Ovary (tissue), 9 donors: ENCODE results near the gene LDLRAD4. TPM values are rescaled to one million over a fixed set of nuclear protein-coding genes. Genes with fewer than 3 reads are reported as not detected.

Experiments
- DNase-seq, 5 donors: peaks; one replicate each; pipeline ENCODE4 v3.0.0-alpha.2; 2019 to 2020
- H3K27ac ChIP-seq, 2 donors: fragments of 200-600 bp; one replicate each; pipeline versions ENCODE4 v1.5.1 to v1.8.0; 2019 to 2022
- H3K27me3 ChIP-seq: fragments of 200-600 bp; one replicate; pipeline ENCODE4 v1.8.0; 2022
- H3K36me3 ChIP-seq: fragments of 200-600 bp; sonication (generic); one replicate; pipeline ENCODE4 v1.5.1; 2019
- H3K4me1 ChIP-seq: one replicate; pipeline ENCODE4 v1.8.1; 2013; ENCODE audit warnings: mild to moderate bottlenecking, moderate library complexity; ENCODE audit not compliant: insufficient read depth
- H3K4me3 ChIP-seq: fragments of 200-600 bp; sonication (generic); one replicate; pipeline ENCODE4 v1.5.1; 2017
- H3K9me3 ChIP-seq, 2 donors: fragments of 200-600 bp in 1 of 2; sonication (generic) in 1 of 2; one replicate each; pipeline versions ENCODE4 v1.5.1 to v1.8.1; 2013 to 2019; ENCODE audit warnings: mild to moderate bottlenecking in 1 of 2, moderate library complexity in 1 of 2
- CTCF ChIP-seq, 3 donors: fragments of 450-650 bp in 2 of 3; fragments of 200-600 bp in 1 of 3; IDR thresholded peaks; one replicate each; pipeline versions ENCODE4 v1.5.1 to v1.8.0; 2016 to 2022; ENCODE audit warnings: antibody characterized with exemption in 3 of 3, mild to moderate bottlenecking in 1 of 3
- EP300 ChIP-seq: sonication (generic); formaldehyde crosslinking; IDR thresholded peaks from one replicate; pipeline ENCODE4 v1.6.1; 2017; ENCODE audit warnings: antibody characterized with exemption
- POLR2A ChIP-seq: fragments of 450-650 bp; IDR thresholded peaks from one replicate; pipeline ENCODE4 v1.6.1; 2017; ENCODE audit warnings: antibody characterized with exemption, mild to moderate bottlenecking, moderate library complexity
- WGBS, 3 donors: extraction: QIAGEN DNeasy Blood & Tissue Kit in 1 of 3; methylation state at CpG; one replicate each; pipeline versions ENCODE4 v1.1.5 to v1.1.7; 2013 to 2017; 5-methylcytosine and 5-hydroxymethylcytosine counted together
- intact Hi-C, 4 donors: fragments of 100-400 bp; cut with DNase I; formaldehyde crosslinking; loops; one replicate each; pipeline versions ENCODE4 v1.11.0 to v1.15.1; 2022 to 2023
- polyA plus RNA-seq, 2 donors: library from polyadenylated mRNA; stranded (reverse); fragments of 200-250 nt in 1 of 2; fragments of 350-450 nt in 1 of 2; fragmentation: Illumina TruSeq in 1 of 2; extraction: RNeasy Lipid Tissue Mini Kit (QIAGEN cat#74804) in 1 of 2; gene quantifications; one replicate each; pipeline ENCODE4 v1.2.3, GENCODE V29; 2013 to 2014
- total RNA-seq, 7 donors: library from RNA; depleted of rRNA in 2 of 7; stranded (reverse); fragments of >200 nt in 2 of 7; fragmentation: NEBNext Ultra II Directional in 3 of 7; extraction: Animal tissue kit (Norgen Biotek cat#: 25700) in 3 of 7; gene quantifications; one replicate each; pipeline versions ENCODE4 v1.1.0 to v1.2.4, GENCODE V29; 2016 to 2023
- donor health status: DM: no; HTN: no; CAD: no; lungs with moderate emphysema.
- donor health status: DM: no; HTN: no; CAD: no.
- donor health status: Bipolar disorder and iron deficiency.
- donor health status: DM: yes; HTN: yes; CAD: no.
- donor health status: DM: no; HTN: no; CAD: no.
- donor health status: DM: yes; HTN: yes; CAD: no.

Gene LDLRAD4
- total and polyA plus RNA-seq, 9 donors = 2.3 to 31.6 (median 8.3) TPM

- no peaks in the 10 kb centered on the region for H3K4me1 ChIP-seq
- H3K36me3 ChIP-seq = no peaks in the 10 kb centered on the region
- no peaks in the 10 kb centered on the region for H3K9me3 ChIP-seq
- no peaks in the 10 kb centered on the region for H3K27me3 ChIP-seq
- intact Hi-C loops = no loop called here
- TF ChIP-seq EP300 (no peak), CTCF (IDR thresholded peaks at IDR 0.05) (no peak), POLR2A (no peak)
- 91 to 95% (median 94%) methylated on average over 13 of the region's 13 CpGs for WGBS, 3 donors
- no peak overlapping the region for H3K27ac ChIP-seq
- no peak for DNase-seq
- H3K4me3 ChIP-seq = no peak overlapping the region
Observed at GRCh38 chr18:13241893-13242175, 23.3 kb downstream of the LDLRAD4 start.

GRCh38 chr18:13242797-13243196, 24.2 kb downstream of the LDLRAD4 start:
- no peak for DNase-seq
- H3K36me3 ChIP-seq = no peaks in the 10 kb centered on the region
- 88 to 93% (median 89%) methylated on average over 5 of the region's 5 CpGs for WGBS, 3 donors
- no peak overlapping the region for H3K4me3 ChIP-seq
- H3K9me3 ChIP-seq = no peaks in the 10 kb centered on the region
- intact Hi-C loops = no loop called here
- H3K27ac ChIP-seq = no peak overlapping the region
- H3K27me3 ChIP-seq = no peaks in the 10 kb centered on the region
- no peaks in the 10 kb centered on the region for H3K4me1 ChIP-seq
- no peak for TF ChIP-seq POLR2A
- no peak for TF ChIP-seq CTCF (IDR thresholded peaks at IDR 0.05)
- TF ChIP-seq EP300 = no peak

- Histone ChIP-seq H3K27me3 (no peaks in the 10 kb centered on the region), H3K4me1 (no peaks in the 10 kb centered on the region), H3K9me3 (no peaks in the 10 kb centered on the region), H3K36me3 (no peaks in the 10 kb centered on the region), H3K4me3 (no peak overlapping the region), H3K27ac (no peak overlapping the region)
- intact Hi-C loops = no loop called here
- no peak for DNase-seq
- no peak for TF ChIP-seq EP300
- TF ChIP-seq POLR2A = no peak
- TF ChIP-seq CTCF (IDR thresholded peaks at IDR 0.05) = no peak
- WGBS, 3 donors = 96 to 98% (median 97%) methylated on average over 9 of the region's 9 CpGs
Observed at GRCh38 chr18:13243363-13243762, 24.8 kb downstream of the LDLRAD4 start.

- WGBS, 3 donors = 0 to 50% (median 0%) methylated on average over 1 of the region's 1 CpG
- DNase-seq = no peak
Observed at GRCh38 chr18:13244135-13244534, 25.6 kb downstream of the LDLRAD4 start.

More at GRCh38 chr18:13244135-13244534, 25.6 kb downstream of the LDLRAD4 start:
- Histone ChIP-seq H3K9me3 (no peaks in the 10 kb centered on the region), H3K36me3 (no peaks in the 10 kb centered on the region), H3K27ac (no peak overlapping the region), H3K4me1 (no peaks in the 10 kb centered on the region), H3K27me3 (no peaks in the 10 kb centered on the region), H3K4me3 (no peak overlapping the region)
- intact Hi-C loops = no loop called here
- TF ChIP-seq POLR2A (no peak), CTCF (IDR thresholded peaks at IDR 0.05) (no peak), EP300 (no peak)
